ACC112 (cell line): ENCODE data around the gene SPECC1L.

Source experiments
- H2AFZ ChIP-seq: fragments of 200-600 bp; sonication (generic); one replicate; pipeline ENCODE4 v1.6.0; 2017; ENCODE audit warnings: antibody characterized with exemption, low read length; ENCODE audit not compliant: unreplicated experiment
- H3K27ac ChIP-seq: fragments of 200-600 bp; sonication (generic); 2 replicates; pipeline ENCODE4 v1.5.1; 2014; ENCODE audit warnings: low read depth, mild to moderate bottlenecking, antibody characterized with exemption, low read length, moderate library complexity
- H3K27me3 ChIP-seq: fragments of 200-600 bp; sonication (generic); 2 replicates; pipeline ENCODE4 v1.6.1; 2014; ENCODE audit warnings: mild to moderate bottlenecking, antibody characterized with exemption, low read length, moderate library complexity, mixed read lengths; ENCODE audit not compliant: insufficient read depth
- H3K36me3 ChIP-seq: fragments of 200-600 bp; sonication (generic); 2 replicates; pipeline ENCODE4 v1.6.1; 2016; ENCODE audit warnings: mild to moderate bottlenecking, antibody characterized with exemption, low read length, moderate library complexity, mixed read lengths; ENCODE audit not compliant: insufficient read depth
- H3K4me1 ChIP-seq: fragments of 200-600 bp; sonication (generic); one replicate; pipeline ENCODE4 v1.6.1; 2016; ENCODE audit warnings: low read length, mixed read lengths; ENCODE audit not compliant: insufficient read depth, unreplicated experiment, control insufficient read depth
- H3K4me3 ChIP-seq: fragments of 200-600 bp; sonication (generic); 2 replicates; pipeline ENCODE4 v1.5.1; 2014; ENCODE audit warnings: mild to moderate bottlenecking, low read depth, low read length
- H3K79me2 ChIP-seq: fragments of 200-600 bp; sonication (generic); one replicate; pipeline ENCODE4 v1.6.0; 2016; ENCODE audit warnings: low read length; ENCODE audit not compliant: control insufficient read depth, unreplicated experiment, insufficient read depth

Gene SPECC1L

GRCh38 chr22:24337894-24338645 is 67.4 kb downstream of the SPECC1L start:
- peaks cover 11% of the 10 kb centered on the region for H3K36me3 ChIP-seq

GRCh38 chr22:24338726-24339451 is 68.3 kb downstream of the SPECC1L start:
- no peaks in the 10 kb centered on the region for H3K27me3 ChIP-seq
- peaks cover 11% of the 10 kb centered on the region for H3K36me3 ChIP-seq
- H3K4me1 ChIP-seq, result peaks cover 19% of the 10 kb centered on the region
- H3K79me2 ChIP-seq, result no peaks in the 10 kb centered on the region
- H3K4me3 ChIP-seq, result peak overlapping the region; percentile 36; the same call in 1 of the 2 replicates
- H3K27ac ChIP-seq, result peak overlapping the region; percentile 54
- no peak overlapping the region for H2AFZ ChIP-seq

More at GRCh38 chr22:24337894-24338645, 67.4 kb downstream of the SPECC1L start:
- no peak overlapping the region for H3K27ac ChIP-seq
- no peak overlapping the region for H3K4me3 ChIP-seq
- no peaks in the 10 kb centered on the region for H3K27me3 ChIP-seq
- H2AFZ ChIP-seq, result no peak overlapping the region
- H3K79me2 ChIP-seq, result no peaks in the 10 kb centered on the region
- peaks cover 20% of the 10 kb centered on the region for H3K4me1 ChIP-seq

- Histone ChIP-seq H3K79me2 (no peaks in the 10 kb centered on the region), H3K27me3 (no peaks in the 10 kb centered on the region), H3K4me1 (peaks cover 19% of the 10 kb centered on the region), H3K27ac (no peak overlapping the region), H3K4me3 (peak overlapping the region; percentile 36; the same call in 1 of the 2 replicates), H3K36me3 (peaks cover 8% of the 10 kb centered on the region), H2AFZ (no peak overlapping the region)
Observed at GRCh38 chr22:24339452-24339747, 68.8 kb downstream of the SPECC1L start.

GRCh38 chr22:24341627-24342026 is 71.0 kb downstream of the SPECC1L start:
- Histone ChIP-seq H3K4me3 (no peak overlapping the region), H2AFZ (no peak overlapping the region), H3K4me1 (peaks cover 19% of the 10 kb centered on the region), H3K27me3 (no peaks in the 10 kb centered on the region), H3K36me3 (peaks cover 7% of the 10 kb centered on the region; the same call in 1 of the 2 replicates), H3K27ac (no peak overlapping the region), H3K79me2 (no peaks in the 10 kb centered on the region)

GRCh38 chr22:24350627-24351026 is 80.0 kb downstream of the SPECC1L start:
- H3K36me3 ChIP-seq, result peaks cover 23% of the 10 kb centered on the region
- H3K4me1 ChIP-seq, result no peaks in the 10 kb centered on the region
- H3K27me3 ChIP-seq, result no peaks in the 10 kb centered on the region
- H2AFZ ChIP-seq, result no peak overlapping the region
- H3K79me2 ChIP-seq, result no peaks in the 10 kb centered on the region
- no peak overlapping the region for H3K4me3 ChIP-seq
- H3K27ac ChIP-seq, result no peak overlapping the region

GRCh38 chr22:24353121-24353520 is 82.5 kb downstream of the SPECC1L start:
- H3K27ac ChIP-seq, result no peak overlapping the region
- H3K4me1 ChIP-seq, result no peaks in the 10 kb centered on the region
- H3K4me3 ChIP-seq, result no peak overlapping the region
- H3K36me3 ChIP-seq, result peaks cover 18% of the 10 kb centered on the region
- no peaks in the 10 kb centered on the region for H3K27me3 ChIP-seq
- H2AFZ ChIP-seq, result no peak overlapping the region
- H3K79me2 ChIP-seq, result no peaks in the 10 kb centered on the region

- H3K36me3 ChIP-seq, result peaks cover 14% of the 10 kb centered on the region
- H3K79me2 ChIP-seq, result no peaks in the 10 kb centered on the region
- no peaks in the 10 kb centered on the region for H3K4me1 ChIP-seq
- H2AFZ ChIP-seq, result no peak overlapping the region
- H3K27ac ChIP-seq, result no peak overlapping the region
- no peak overlapping the region for H3K4me3 ChIP-seq
- H3K27me3 ChIP-seq, result no peaks in the 10 kb centered on the region
Observed at GRCh38 chr22:24355574-24355973, 84.9 kb downstream of the SPECC1L start.

- Histone ChIP-seq H3K4me3 (no peak overlapping the region), H3K27ac (no peak overlapping the region), H3K4me1 (no peaks in the 10 kb centered on the region), H3K36me3 (peaks cover 11% of the 10 kb centered on the region), H2AFZ (no peak overlapping the region), H3K27me3 (no peaks in the 10 kb centered on the region), H3K79me2 (no peaks in the 10 kb centered on the region)
Observed at GRCh38 chr22:24357547-24357946, 86.9 kb downstream of the SPECC1L start.

GRCh38 chr22:24358105-24358836 is 87.6 kb downstream of the SPECC1L start:
- H3K4me1 ChIP-seq, result no peaks in the 10 kb centered on the region
- no peaks in the 10 kb centered on the region for H3K79me2 ChIP-seq
- no peak overlapping the region for H3K27ac ChIP-seq
- H3K36me3 ChIP-seq, result peaks cover 8% of the 10 kb centered on the region
- no peak overlapping the region for H3K4me3 ChIP-seq
- no peak overlapping the region for H2AFZ ChIP-seq
- no peaks in the 10 kb centered on the region for H3K27me3 ChIP-seq

GRCh38 chr22:24359452-24360120 is 89.0 kb downstream of the SPECC1L start:
- no peaks in the 10 kb centered on the region for H3K27me3 ChIP-seq
- no peaks in the 10 kb centered on the region for H3K4me1 ChIP-seq
- no peaks in the 10 kb centered on the region for H3K36me3 ChIP-seq
- H2AFZ ChIP-seq, result no peak overlapping the region
- no peaks in the 10 kb centered on the region for H3K79me2 ChIP-seq
- H3K4me3 ChIP-seq, result no peak overlapping the region
- no peak overlapping the region for H3K27ac ChIP-seq
